H1 (cell line): ENCODE data around the gene ATG5.

Experiments used
- CBX5 ChIP-seq: fragments of 300-800, 300-1000 bp; sonication (generic); IDR thresholded peaks from 2 replicates; pipeline ENCODE4 v1.7.1; 2016; ENCODE audit warnings: antibody characterized with exemption, low read length, low read depth
- CEBPB ChIP-seq: IDR thresholded peaks from 2 replicates; pipeline ENCODE4 v1.6.1; 2012; ENCODE audit warnings: low read depth, low read length
- CHD1 ChIP-seq: IDR thresholded peaks from 2 replicates; pipeline ENCODE4 v1.6.1; 2012; ENCODE audit warnings: low read depth, low read length, improper control_type of control experiment
- EP300 ChIP-seq, 2 experiments: IDR thresholded peaks; 1 replicate in 1 of 2; 2 replicates in 1 of 2; pipeline ENCODE4 v1.6.1; 2011 to 2012; ENCODE audit warnings: low read depth in 2 of 2, low read length in 2 of 2, mild to moderate bottlenecking in 2 of 2, borderline replicate concordance in 1 of 2, inconsistent platforms in 1 of 2, moderate library complexity in 1 of 2
- GABPA ChIP-seq: IDR thresholded peaks from 2 replicates; pipeline ENCODE4 v1.6.1; 2011; ENCODE audit warnings: mild to moderate bottlenecking, low read length, moderate library complexity, borderline replicate concordance; ENCODE audit not compliant: insufficient read depth
- JUND ChIP-seq: IDR thresholded peaks from 2 replicates; pipeline ENCODE4 v1.6.1; 2011; ENCODE audit warnings: mild to moderate bottlenecking, improper control_type of control experiment, low read length
- SP1 ChIP-seq: IDR thresholded peaks from 2 replicates; pipeline ENCODE4 v1.6.1; 2011; ENCODE audit warnings: low read depth, low read length
- SP2 ChIP-seq: IDR thresholded peaks from 2 replicates; pipeline ENCODE4 v1.6.1; 2012; ENCODE audit warnings: mild to moderate bottlenecking, low read length, inconsistent platforms
- SP4 ChIP-seq: IDR thresholded peaks from 2 replicates; pipeline ENCODE4 v1.6.1; 2012; ENCODE audit warnings: low read length, inconsistent platforms
- TF ChIP-seq, protein P1 (sequence below), 3 experiments: IDR thresholded peaks; 1 replicate in 2 of 3; 2 replicates in 1 of 3; pipeline versions ENCODE4 v1.5.1 to v1.6.1; 2011; ENCODE audit warnings: low read length in 3 of 3, mild to moderate bottlenecking in 3 of 3, inconsistent platforms in 2 of 3, low read depth in 1 of 3, moderate library complexity in 1 of 3; ENCODE audit not compliant: insufficient read depth in 1 of 3; ENCODE audit errors: control extremely low read depth in 1 of 3
- TF ChIP-seq, protein P2 (sequence below): IDR thresholded peaks from 2 replicates; pipeline ENCODE4 v1.6.1; 2011; ENCODE audit warnings: low read depth, mild to moderate bottlenecking, low read length; ENCODE audit not compliant: insufficient read depth

DNA sequence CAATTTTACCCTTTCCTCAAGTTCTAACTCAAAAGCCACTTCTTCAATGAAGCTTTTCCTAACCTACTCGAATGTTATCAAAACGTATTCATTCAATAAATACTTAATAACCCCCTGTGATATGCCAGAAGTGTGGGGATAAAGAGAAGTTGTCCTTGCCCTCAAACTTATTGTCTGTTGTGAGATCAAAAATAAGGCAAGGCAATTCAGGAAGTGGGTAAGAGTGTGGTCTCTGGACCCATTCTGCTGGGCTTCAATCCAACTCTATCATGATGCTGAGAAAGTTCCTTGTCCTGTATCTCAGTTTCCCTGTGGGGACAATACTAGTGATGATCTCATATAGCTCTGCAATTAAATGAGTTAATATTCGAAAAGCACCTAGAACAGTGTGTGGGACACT lies 146.7 kb downstream of the ATG5 start:
- no peak for TF ChIP-seq SP1
- TF ChIP-seq CHD1: no peak
- TF ChIP-seq CEBPB: no peak
- TF ChIP-seq, protein P1, sequence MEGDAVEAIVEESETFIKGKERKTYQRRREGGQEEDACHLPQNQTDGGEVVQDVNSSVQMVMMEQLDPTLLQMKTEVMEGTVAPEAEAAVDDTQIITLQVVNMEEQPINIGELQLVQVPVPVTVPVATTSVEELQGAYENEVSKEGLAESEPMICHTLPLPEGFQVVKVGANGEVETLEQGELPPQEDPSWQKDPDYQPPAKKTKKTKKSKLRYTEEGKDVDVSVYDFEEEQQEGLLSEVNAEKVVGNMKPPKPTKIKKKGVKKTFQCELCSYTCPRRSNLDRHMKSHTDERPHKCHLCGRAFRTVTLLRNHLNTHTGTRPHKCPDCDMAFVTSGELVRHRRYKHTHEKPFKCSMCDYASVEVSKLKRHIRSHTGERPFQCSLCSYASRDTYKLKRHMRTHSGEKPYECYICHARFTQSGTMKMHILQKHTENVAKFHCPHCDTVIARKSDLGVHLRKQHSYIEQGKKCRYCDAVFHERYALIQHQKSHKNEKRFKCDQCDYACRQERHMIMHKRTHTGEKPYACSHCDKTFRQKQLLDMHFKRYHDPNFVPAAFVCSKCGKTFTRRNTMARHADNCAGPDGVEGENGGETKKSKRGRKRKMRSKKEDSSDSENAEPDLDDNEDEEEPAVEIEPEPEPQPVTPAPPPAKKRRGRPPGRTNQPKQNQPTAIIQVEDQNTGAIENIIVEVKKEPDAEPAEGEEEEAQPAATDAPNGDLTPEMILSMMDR (IDR thresholded peaks at IDR 0.05; ENCODE audit: control extremely low read depth in 1 of 3, insufficient read depth in 1 of 3, low read depth in 1 of 3, low read length in 3 of 3): no peak
- no peak for TF ChIP-seq SP4
- TF ChIP-seq, protein P2, sequence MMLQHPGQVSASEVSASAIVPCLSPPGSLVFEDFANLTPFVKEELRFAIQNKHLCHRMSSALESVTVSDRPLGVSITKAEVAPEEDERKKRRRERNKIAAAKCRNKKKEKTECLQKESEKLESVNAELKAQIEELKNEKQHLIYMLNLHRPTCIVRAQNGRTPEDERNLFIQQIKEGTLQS: no peak
- no peak for TF ChIP-seq EP300 (IDR thresholded peaks at IDR 0.05; ENCODE audit: borderline replicate concordance in 1 of 2, low read depth in 2 of 2, low read length in 2 of 2)
- TF ChIP-seq SP2: no peak
- no peak for TF ChIP-seq GABPA
- no peak for TF ChIP-seq CBX5
- TF ChIP-seq JUND: no peak
